T-cell (primary cell): ENCODE data around the gene TENM4. TPM values are rescaled to one million over a fixed set of nuclear protein-coding genes. Genes with fewer than 3 reads are reported as not detected.

ENCODE experiments used
- ATAC-seq, 4 experiments: fragments of 200-7000 bp in 3 of 4; fragments of 150-1000 bp in 1 of 4; cut with Tn5 transposase; replicated peaks in 1 of 4; 1 replicate in 3 of 4; 2 replicates in 1 of 4; pipeline ENCODE4 v1.10.0; 2021; ENCODE audit warnings: moderate library complexity in 3 of 4, mild to moderate bottlenecking in 2 of 4, moderate number of reproducible peaks in 1 of 4
- CTCF ChIA-PET, 2 donors: fragments of 300-600 bp; sonication (Branson Sonifier 250); formaldehyde crosslinking; loops; one replicate each; lab custom pipeline; 2022; ENCODE audit warnings: antibody characterized with exemption in 2 of 2; lab: Charles Lee
- POLR2A ChIA-PET, 2 donors: fragments of 300-600 bp; sonication (Branson Sonifier 250); formaldehyde crosslinking; loops; one replicate each; lab custom pipeline; 2022; ENCODE audit warnings: antibody characterized with exemption in 2 of 2; lab: Charles Lee
- DNase-seq, 35 experiments: peaks; one replicate each; pipeline versions ENCODE4 v3.0.0 to v3.0.0-alpha.2; 2013 to 2023
- H3K27ac ChIP-seq: one replicate; pipeline ENCODE4 v1.5.1; 2013; ENCODE audit warnings: low read length
- H3K27me3 ChIP-seq, 2 experiments: replicated peaks in 1 of 2; 1 replicate in 1 of 2; 2 replicates in 1 of 2; pipeline versions ENCODE4 v1.6.1 to v1.7.0; 2013; ENCODE audit warnings: low read length in 1 of 2, mixed read lengths in 1 of 2; ENCODE audit not compliant: control insufficient read depth in 2 of 2, insufficient read depth in 2 of 2; ENCODE audit errors: extremely low read depth in 1 of 2
- H3K36me3 ChIP-seq, 2 donors: 1 replicate in 1 of 2; 2 replicates in 1 of 2; pipeline versions ENCODE4 v1.6.1 to v1.7.0; 2013; ENCODE audit warnings: low read length in 1 of 2; ENCODE audit not compliant: control insufficient read depth in 2 of 2, insufficient read depth in 1 of 2; ENCODE audit errors: extremely low read depth in 1 of 2
- H3K4me1 ChIP-seq, 2 experiments: 1 replicate in 1 of 2; 2 replicates in 1 of 2; pipeline versions ENCODE4 v1.6.1 to v1.7.0; 2013; ENCODE audit warnings: low read length in 2 of 2, mixed read lengths in 1 of 2; ENCODE audit not compliant: insufficient read depth in 2 of 2, control insufficient read depth in 1 of 2; ENCODE audit errors: extremely low read depth in 1 of 2
- H3K4me3 ChIP-seq, 2 donors: 1 replicate in 1 of 2; 2 replicates in 1 of 2; pipeline versions ENCODE4 v1.5.1 to v1.7.0; 2013; ENCODE audit warnings: mild to moderate bottlenecking in 2 of 2, low read length in 1 of 2, moderate library complexity in 1 of 2; ENCODE audit not compliant: control insufficient read depth in 1 of 2; ENCODE audit errors: extremely low read depth in 1 of 2
- H3K9me3 ChIP-seq: 2 replicates; pipeline ENCODE4 v1.7.0; 2013
- H3K27ac Mint-ChIP-seq, 2 donors: one replicate each; pipeline ENCODE4 v1.8.0; 2020 to 2021; ENCODE audit warnings: mild to moderate bottlenecking in 2 of 2, mixed read lengths in 2 of 2
- H3K27me3 Mint-ChIP-seq, 2 donors: one replicate each; pipeline ENCODE4 v1.8.0; 2021 to 2022; ENCODE audit warnings: mixed read lengths in 2 of 2
- H3K36me3 Mint-ChIP-seq: one replicate; pipeline ENCODE4 v1.8.0; 2021; ENCODE audit warnings: mixed read lengths
- H3K4me1 Mint-ChIP-seq, 3 donors: one replicate each; pipeline ENCODE4 v1.8.0; 2020 to 2022; ENCODE audit warnings: mixed read lengths in 3 of 3, mild to moderate bottlenecking in 1 of 3
- H3K4me3 Mint-ChIP-seq, 3 donors: one replicate each; pipeline ENCODE4 v1.8.0; 2020 to 2022; ENCODE audit warnings: mild to moderate bottlenecking in 3 of 3, mixed read lengths in 3 of 3, moderate library complexity in 3 of 3
- H3K9me3 Mint-ChIP-seq, 3 donors: one replicate each; pipeline ENCODE4 v1.8.0; 2020 to 2022; ENCODE audit warnings: mixed read lengths in 3 of 3
- WGBS: methylation state at CpG from one replicate; pipeline ENCODE4 v1.1.5; 2013; ENCODE audit warnings: missing lambda C conversion rate; ENCODE audit not compliant: insufficient coverage; 5-methylcytosine and 5-hydroxymethylcytosine counted together
- total RNA-seq, 35 experiments: library from RNA in 6 of 35; stranded (reverse) in 6 of 35; fragments of 120-200 nt in 1 of 35; gene quantifications; one replicate each; pipeline versions ENCODE4 v1.2.1 to v1.2.4 and lab custom pipeline; 2013 to 2026

Gene TENM4
- total RNA-seq, 5 donors from 2014 or later (not counting 1 experiment from before 2014, with no cell fraction given): 0.03 to 0.35 (median 0.03) TPM; not detected in 2

DNA sequence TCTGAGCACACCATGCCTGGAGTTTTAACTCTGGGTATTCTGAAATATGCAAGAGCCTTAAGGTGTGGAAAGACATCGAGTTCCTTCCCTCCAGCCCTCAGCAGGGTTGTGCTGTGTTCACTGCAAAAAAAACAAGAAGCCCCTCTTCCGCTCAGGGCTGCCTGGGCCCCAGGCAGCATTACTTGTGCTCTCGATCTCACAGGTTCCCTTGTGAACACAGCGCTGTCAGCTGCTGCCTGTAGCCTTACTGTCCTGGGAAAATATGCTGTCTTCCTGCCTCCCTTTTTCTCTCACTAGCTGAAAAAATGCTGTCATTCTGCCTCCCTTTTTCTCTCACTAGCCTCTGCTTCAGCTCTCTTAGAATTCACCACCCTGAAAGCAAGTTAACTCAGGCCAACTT is 15.7 kb upstream of the TENM4 start:
- POLR2A ChIA-PET: no interaction called here
- no peak overlapping the region for H3K27ac ChIP-seq
- no peaks in the 10 kb centered on the region for H3K36me3 Mint-ChIP-seq
- H3K4me3 Mint-ChIP-seq: no peak overlapping the region
- CTCF ChIA-PET: no interaction called here
- no peaks in the 10 kb centered on the region for H3K36me3 ChIP-seq
- H3K9me3 ChIP-seq: no peaks in the 10 kb centered on the region
- H3K9me3 Mint-ChIP-seq: peaks cover 0 to 13% (median 0%) of the 10 kb centered on the region in 3 donors
- ATAC-seq (no peak), DNase-seq (no peak)
- H3K27me3 Mint-ChIP-seq: peaks cover 5 to 15% of the 10 kb centered on the region in 2 donors
- H3K27ac Mint-ChIP-seq: no peak overlapping the region
- no peak overlapping the region for H3K4me3 ChIP-seq
- peaks cover 0 to 3% of the 10 kb centered on the region in 2 experiments for H3K27me3 ChIP-seq
- H3K4me1 ChIP-seq: no peaks in the 10 kb centered on the region
- no peaks in the 10 kb centered on the region for H3K4me1 Mint-ChIP-seq
- WGBS: 25% methylated on average over 4 of the region's 4 CpGs

DNA sequence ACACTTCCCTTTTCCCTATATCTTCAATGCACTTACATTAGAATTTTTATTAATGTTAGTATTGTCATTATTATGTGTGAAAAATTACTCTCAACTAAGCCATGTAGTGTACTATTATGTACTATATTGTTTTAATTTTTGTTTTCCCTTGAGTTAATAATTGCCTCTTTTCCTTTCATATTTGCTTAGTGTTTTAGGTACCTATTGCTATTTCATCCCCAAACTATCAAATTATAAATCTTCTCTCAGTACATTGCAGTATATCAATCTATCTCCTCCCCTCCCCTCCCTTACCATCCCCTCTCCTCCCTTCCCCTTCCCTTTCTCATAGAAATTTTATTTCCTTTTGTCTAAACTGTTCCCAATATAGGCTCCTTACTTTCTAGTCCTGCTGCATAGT is 12.8 kb upstream of the TENM4 start:
- H3K27ac Mint-ChIP-seq: no peak overlapping the region

DNA sequence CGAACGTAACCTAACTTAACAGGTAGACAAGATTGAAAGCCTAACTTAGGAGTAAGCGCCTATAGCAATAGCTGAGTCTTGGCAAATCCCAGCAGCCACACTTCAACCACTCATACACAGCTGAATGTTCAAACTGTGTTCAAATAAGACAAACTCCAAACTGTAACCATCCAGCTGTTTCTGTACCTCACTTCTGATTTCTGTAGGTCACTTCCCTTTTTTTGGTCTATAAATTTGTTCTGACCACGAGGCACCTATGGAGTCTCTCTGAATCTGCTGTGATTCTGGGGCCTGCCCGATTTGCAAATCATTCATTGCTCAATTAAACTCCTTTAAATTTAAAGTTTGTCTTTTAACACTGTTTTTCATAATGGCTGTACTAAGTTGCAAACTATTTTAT is 8.2 kb upstream of the TENM4 start:
- no peak overlapping the region for H3K27ac ChIP-seq
- ChIA-PET CTCF (no interaction called here), POLR2A (no interaction called here)
- Mint-ChIP-seq H3K4me1 (no peaks in the 10 kb centered on the region), H3K4me3 (no peak overlapping the region), H3K9me3 (peaks cover 0 to 5% (median 0%) of the 10 kb centered on the region in 3 donors), H3K27me3 (peaks cover 0 to 5% of the 10 kb centered on the region in 2 donors), H3K27ac (no peak overlapping the region), H3K36me3 (no peaks in the 10 kb centered on the region)
- H3K27me3 ChIP-seq: no peaks in the 10 kb centered on the region
- no peaks in the 10 kb centered on the region for H3K9me3 ChIP-seq
- H3K4me3 ChIP-seq: no peak overlapping the region
- WGBS: 92% methylated on average over 3 of the region's 5 CpGs
- DNase-seq (no peak), ATAC-seq (no peak)
- no peaks in the 10 kb centered on the region for H3K4me1 ChIP-seq
- no peaks in the 10 kb centered on the region for H3K36me3 ChIP-seq

More for the DNA sequence above, 12.8 kb upstream of the TENM4 start:
- DNase-seq: no peak
- ATAC-seq: no peak
- peaks cover 0 to 17% (median 0%) of the 10 kb centered on the region in 3 donors for H3K9me3 Mint-ChIP-seq
- ChIA-PET POLR2A (no interaction called here), CTCF (no interaction called here)
- Histone ChIP-seq H3K36me3 (no peaks in the 10 kb centered on the region), H3K27ac (no peak overlapping the region), H3K9me3 (no peaks in the 10 kb centered on the region), H3K4me1 (no peaks in the 10 kb centered on the region), H3K27me3 (no peaks in the 10 kb centered on the region), H3K4me3 (no peak overlapping the region)
- no peaks in the 10 kb centered on the region for H3K4me1 Mint-ChIP-seq
- H3K36me3 Mint-ChIP-seq: no peaks in the 10 kb centered on the region
- peaks cover 4 to 11% of the 10 kb centered on the region in 2 donors for H3K27me3 Mint-ChIP-seq
- no peak overlapping the region for H3K4me3 Mint-ChIP-seq

DNA sequence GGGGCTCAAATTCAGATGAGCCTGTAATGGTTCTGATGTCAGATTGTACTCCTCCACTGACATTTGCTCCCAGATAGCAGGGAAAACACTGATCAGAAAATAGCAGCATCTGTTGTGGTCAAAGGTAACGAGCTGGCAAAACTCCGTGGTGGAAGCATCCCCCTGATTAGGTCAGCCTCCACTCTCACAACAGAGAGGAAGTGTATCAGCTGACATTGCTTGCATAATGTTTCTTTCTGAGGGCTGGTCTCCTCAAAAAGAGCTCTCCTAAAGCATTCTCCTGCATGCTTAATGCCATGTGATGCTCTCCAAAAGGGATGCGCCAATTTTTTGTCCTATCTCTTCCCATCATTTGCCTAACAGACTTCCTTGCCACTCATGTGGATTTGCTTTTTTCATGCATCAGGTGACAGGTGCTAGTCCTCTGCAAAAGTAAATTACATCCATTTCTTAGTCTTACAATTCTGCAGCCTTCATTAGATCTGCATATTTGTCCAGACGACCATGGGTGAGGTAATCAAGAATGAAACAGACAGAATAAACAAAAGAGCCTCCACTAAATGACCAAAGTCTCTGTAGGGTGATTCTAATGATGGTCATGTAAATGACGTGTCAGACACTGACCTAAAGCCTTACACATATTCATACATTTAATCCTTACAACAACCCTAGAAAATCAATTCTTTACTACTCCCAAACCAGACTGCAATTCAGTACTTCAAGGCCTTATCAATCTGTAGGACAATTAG is 6.4 kb upstream of the TENM4 start:
- ChIA-PET CTCF (no interaction called here), POLR2A (no interaction called here)
- no peaks in the 10 kb centered on the region for H3K36me3 Mint-ChIP-seq
- no peaks in the 10 kb centered on the region for H3K4me1 ChIP-seq
- H3K27me3 ChIP-seq: peaks cover 0 to 3% of the 10 kb centered on the region in 2 experiments
- no peak overlapping the region for H3K27ac Mint-ChIP-seq
- no peak overlapping the region for H3K4me3 ChIP-seq
- no peak overlapping the region for H3K27ac ChIP-seq
- H3K36me3 ChIP-seq: no peaks in the 10 kb centered on the region
- H3K9me3 Mint-ChIP-seq: peaks cover 0 to 8% (median 0%) of the 10 kb centered on the region in 3 donors
- H3K4me1 Mint-ChIP-seq: no peaks in the 10 kb centered on the region
- no peak overlapping the region for H3K4me3 Mint-ChIP-seq
- H3K27me3 Mint-ChIP-seq: peaks cover 17 to 21% of the 10 kb centered on the region in 2 donors
- DNase-seq: no peak
- H3K9me3 ChIP-seq: no peaks in the 10 kb centered on the region
- ATAC-seq: no peak
- 0% methylated on average over 1 of the region's 5 CpGs for WGBS

DNA sequence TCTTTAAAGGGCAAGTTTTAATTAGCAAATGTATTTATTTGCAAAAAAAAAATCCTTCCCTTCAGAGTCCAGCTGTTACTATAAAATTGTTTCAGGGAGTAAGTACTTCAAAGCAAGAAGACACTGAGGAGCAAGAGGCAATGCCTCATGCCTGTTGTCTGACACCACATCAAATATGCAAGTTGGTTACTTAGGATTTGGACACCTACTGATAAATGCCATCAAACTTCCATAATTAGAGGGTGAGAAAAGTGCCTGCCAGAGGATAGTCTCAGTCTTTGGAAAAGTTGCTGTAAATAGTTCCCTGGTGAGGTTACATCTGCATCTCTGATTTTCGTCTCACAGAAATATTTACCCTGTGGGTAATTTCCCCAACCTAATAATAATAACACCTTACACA is 4.1 kb upstream of the TENM4 start:
- H3K27me3 ChIP-seq: peaks cover 0 to 16% of the 10 kb centered on the region in 2 experiments
- H3K27me3 Mint-ChIP-seq: peaks cover 32 to 33% of the 10 kb centered on the region in 2 donors
- POLR2A ChIA-PET: no interaction called here
- H3K36me3 ChIP-seq: no peaks in the 10 kb centered on the region
- no CpG with 5 or more reads among the region's 1 CpG for WGBS
- no peaks in the 10 kb centered on the region for H3K9me3 ChIP-seq
- no peak overlapping the region for H3K27ac Mint-ChIP-seq
- H3K4me1 Mint-ChIP-seq: peaks cover 5 to 8% (median 8%) of the 10 kb centered on the region in 3 donors
- ATAC-seq (no peak), DNase-seq (no peak)
- H3K4me1 ChIP-seq: no peaks in the 10 kb centered on the region
- peaks cover 0 to 5% (median 0%) of the 10 kb centered on the region in 3 donors for H3K9me3 Mint-ChIP-seq
- no peak overlapping the region for H3K4me3 Mint-ChIP-seq
- H3K4me3 ChIP-seq: no peak overlapping the region
- CTCF ChIA-PET: no interaction called here
- no peak overlapping the region for H3K27ac ChIP-seq
- H3K36me3 Mint-ChIP-seq: no peaks in the 10 kb centered on the region

DNA sequence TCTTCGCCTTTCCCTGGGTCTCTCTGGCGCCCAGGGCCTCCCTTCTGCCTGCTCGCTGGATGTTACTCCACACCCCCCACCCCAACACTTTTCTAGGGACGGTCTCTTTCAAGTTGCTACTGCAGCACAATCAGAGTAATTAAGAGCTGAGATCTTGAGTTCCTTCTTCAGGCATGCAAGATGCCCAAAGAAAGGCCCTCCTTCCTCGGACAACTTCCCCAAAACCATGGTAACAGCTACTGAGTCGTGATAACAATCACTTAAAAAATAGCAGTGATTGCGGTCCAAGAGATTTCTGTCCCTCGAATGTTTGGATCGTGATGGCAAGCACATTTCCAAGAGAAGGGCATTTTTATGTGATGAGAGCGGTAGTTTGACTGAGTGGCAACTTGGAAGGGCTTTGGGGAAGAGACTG is 638 bp upstream of the TENM4 start:
- no peak for DNase-seq
- H3K4me1 Mint-ChIP-seq: peaks cover 8 to 20% (median 13%) of the 10 kb centered on the region in 3 donors
- 17% methylated on average over 2 of the region's 10 CpGs for WGBS
- Histone ChIP-seq H3K4me1 (peaks cover 0 to 5% of the 10 kb centered on the region in 2 experiments), H3K9me3 (no peaks in the 10 kb centered on the region), H3K4me3 (no peak overlapping the region), H3K27ac (no peak overlapping the region), H3K27me3 (peaks cover 6 to 48% of the 10 kb centered on the region in 2 experiments), H3K36me3 (no peaks in the 10 kb centered on the region)
- H3K36me3 Mint-ChIP-seq: no peaks in the 10 kb centered on the region
- CTCF ChIA-PET: no interaction called here
- peaks cover 0 to 5% (median 0%) of the 10 kb centered on the region in 3 donors for H3K9me3 Mint-ChIP-seq
- H3K27ac Mint-ChIP-seq: no peak overlapping the region
- no peak for ATAC-seq
- H3K4me3 Mint-ChIP-seq: peak overlapping the region in 2 of 3 donors; percentile 52
- POLR2A ChIA-PET: no interaction called here
- H3K27me3 Mint-ChIP-seq: peaks cover 45 to 61% of the 10 kb centered on the region in 2 donors
